GM13977 (cell line): ENCODE results near the gene HSPB8.

Source experiments
- DNase-seq: peaks from one replicate; pipeline ENCODE4 v3.0.0; 2012; ENCODE audit warnings: low spot score
- in situ Hi-C: fragments of 300-500 bp; cut with MboI; formaldehyde crosslinking; loops from one replicate; pipeline ENCODE4 v1.12.0; 2022; ENCODE audit warnings: low sequenced_read_pairs, low pct_unique_long_range_greater_than_20kb, mixed read lengths, inconsistent platforms; ENCODE audit not compliant: unreplicated experiment
- TF ChIP-seq, protein P1 (sequence below): IDR thresholded peaks from 2 replicates; pipeline ENCODE4 v1.5.1; 2012; ENCODE audit warnings: mild to moderate bottlenecking, control low read depth; ENCODE audit not compliant: insufficient read depth; ENCODE audit errors: extremely low read depth, missing control alignments

The HSPB8 gene

DNA sequence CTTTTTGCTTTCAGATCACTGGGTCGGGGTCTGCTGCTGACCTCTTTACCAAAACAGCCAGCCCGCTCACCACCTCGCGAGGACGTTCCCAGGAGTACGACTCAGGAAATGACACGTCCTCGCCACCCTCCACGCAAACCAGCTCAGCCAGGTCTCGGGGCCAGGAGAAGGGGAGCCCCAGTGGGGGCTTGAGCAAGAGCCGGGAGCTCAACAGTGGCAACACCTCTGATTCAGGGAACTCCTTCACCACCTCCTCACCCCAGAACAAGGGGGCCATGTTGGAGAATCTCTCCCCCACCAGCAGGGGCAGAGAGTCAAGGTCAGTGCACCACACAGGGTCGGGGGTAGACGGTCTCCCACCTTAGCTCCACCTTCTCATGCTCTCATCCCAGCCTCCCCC lies 33.4 kb upstream of the HSPB8 start:
- DNase-seq, result no peak
- in situ Hi-C loops, result no loop called here
- TF ChIP-seq, protein P1, sequence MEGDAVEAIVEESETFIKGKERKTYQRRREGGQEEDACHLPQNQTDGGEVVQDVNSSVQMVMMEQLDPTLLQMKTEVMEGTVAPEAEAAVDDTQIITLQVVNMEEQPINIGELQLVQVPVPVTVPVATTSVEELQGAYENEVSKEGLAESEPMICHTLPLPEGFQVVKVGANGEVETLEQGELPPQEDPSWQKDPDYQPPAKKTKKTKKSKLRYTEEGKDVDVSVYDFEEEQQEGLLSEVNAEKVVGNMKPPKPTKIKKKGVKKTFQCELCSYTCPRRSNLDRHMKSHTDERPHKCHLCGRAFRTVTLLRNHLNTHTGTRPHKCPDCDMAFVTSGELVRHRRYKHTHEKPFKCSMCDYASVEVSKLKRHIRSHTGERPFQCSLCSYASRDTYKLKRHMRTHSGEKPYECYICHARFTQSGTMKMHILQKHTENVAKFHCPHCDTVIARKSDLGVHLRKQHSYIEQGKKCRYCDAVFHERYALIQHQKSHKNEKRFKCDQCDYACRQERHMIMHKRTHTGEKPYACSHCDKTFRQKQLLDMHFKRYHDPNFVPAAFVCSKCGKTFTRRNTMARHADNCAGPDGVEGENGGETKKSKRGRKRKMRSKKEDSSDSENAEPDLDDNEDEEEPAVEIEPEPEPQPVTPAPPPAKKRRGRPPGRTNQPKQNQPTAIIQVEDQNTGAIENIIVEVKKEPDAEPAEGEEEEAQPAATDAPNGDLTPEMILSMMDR, result no peak

DNA sequence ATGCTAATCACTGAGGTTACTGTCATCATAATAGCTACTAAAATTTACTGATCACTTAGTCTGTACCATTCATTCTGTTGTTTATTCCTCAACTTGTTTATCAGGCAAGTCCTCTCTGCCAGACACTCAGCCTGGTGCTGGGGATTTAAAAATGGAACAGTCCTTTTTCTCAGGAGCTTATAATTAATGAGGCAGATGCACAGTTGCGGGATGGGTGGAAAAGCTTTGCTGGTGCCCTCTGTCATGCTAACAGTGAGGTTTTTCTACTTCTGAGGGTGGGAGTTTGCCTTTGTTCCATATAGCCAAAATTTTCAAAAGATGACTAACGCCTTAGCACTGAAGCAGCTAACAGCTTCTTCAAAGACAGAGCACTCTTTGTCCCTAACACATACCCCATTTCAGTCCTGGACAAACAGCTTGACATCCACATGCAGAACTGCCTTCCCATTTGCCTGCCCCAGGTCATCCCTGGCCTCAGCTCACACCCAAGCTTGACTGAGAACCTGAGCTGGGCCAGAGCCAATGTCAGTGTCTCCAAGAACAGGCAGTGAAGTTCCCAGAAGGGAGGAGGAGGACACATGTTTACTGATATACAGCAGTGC lies 30.8 kb upstream of the HSPB8 start:
- in situ Hi-C loops, result no loop called here
- TF ChIP-seq, protein P1, result no peak
- no peak for DNase-seq

DNA sequence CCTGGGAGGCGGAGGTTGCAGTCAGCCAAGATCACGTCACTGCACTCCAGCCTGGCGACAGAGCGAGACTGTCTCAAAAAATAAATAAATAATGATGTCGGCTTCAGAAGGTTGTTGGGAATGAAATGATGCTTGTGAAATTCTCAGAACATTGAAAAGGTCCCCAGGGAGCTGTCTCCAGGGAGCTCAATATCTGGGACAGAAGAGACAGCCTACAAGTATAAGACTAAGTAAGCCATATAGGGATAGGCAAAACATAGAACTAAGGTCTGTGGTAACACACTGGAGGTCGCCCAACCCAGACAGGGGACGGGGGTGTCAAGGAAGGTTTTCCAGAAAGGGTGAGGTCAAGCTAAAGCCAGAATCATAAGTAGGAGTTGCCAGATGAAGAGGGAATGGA lies 29.5 kb upstream of the HSPB8 start:
- in situ Hi-C loops, result no loop called here
- TF ChIP-seq, protein P1, result no peak
- no peak for DNase-seq

DNA sequence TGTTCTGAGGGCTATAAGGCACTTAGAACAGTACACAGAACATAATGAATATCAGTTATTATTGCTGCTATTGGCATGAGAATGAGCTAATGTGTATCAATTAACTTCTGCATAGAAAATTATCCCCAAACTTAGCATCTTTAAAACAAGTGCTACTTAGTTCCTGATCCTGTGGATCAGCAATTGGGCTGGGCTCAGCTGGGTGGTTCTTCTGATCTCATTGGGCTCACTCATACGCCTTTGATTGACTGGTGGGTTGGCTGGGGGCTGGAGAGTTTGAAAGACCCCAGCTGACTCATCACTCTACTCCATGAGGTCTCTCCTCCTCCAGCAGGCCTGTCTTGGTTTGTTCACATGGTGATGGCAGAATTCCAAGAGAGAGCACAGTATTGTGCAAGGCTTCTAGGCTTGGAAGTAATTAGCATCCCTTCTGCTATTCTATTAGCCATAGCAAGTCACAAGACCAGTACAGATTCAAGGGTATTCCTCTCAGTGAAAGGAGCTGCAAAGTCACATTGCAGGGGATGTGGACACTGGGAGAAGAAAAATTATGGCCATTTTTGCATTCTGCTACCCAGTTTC lies 27.2 kb upstream of the HSPB8 start:
- DNase-seq, result no peak
- TF ChIP-seq, protein P1, result no peak
- in situ Hi-C loops, result no loop called here

DNA sequence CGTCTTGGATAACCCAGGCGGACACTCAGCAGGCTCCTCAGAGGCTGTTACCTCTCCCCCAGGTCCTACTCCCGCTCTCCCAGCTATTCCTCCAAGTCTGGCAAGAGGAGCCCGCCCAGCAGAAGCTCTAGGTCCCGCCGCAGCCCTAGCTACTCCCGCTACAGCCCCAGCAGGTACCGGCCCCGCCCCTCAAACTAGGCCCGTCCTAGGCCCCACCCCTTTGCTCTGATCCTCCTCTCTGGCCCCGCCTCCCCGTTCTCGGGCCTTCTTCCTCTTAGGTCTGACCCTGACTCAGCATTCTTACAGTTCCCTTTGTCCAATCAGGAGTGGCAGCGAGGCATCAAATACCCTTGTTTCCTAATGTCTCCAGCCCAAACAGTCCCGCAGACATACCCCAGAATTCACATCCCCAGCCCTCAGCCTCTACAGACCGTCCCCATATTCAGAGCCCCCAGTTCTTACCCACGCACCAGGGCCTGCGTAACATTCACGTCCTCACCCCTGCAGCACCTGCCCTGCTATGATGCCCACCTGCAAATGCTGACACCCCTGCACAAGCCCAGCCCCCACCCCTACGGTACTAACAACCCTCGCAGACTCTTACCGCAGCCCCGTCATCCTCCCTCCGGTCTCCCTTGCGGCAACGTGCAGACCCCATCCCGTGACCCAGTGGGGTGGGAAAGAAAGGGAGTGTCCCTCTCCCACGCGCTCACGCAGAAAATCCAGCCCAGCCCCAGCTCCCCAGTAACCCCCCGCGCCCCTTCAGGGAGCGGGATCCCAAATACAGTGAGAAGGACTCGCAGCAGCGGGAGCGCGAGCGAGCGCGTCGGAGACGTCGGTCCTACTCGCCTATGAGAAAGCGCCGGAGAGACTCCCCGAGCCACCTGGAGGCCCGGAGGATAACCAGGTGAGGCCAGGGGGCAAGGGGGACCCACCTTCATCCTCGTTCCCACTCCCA lies 25.0 kb upstream of the HSPB8 start:
- in situ Hi-C loops, result no loop called here
- DNase-seq, result no peak
- TF ChIP-seq, protein P1, result no peak

DNA sequence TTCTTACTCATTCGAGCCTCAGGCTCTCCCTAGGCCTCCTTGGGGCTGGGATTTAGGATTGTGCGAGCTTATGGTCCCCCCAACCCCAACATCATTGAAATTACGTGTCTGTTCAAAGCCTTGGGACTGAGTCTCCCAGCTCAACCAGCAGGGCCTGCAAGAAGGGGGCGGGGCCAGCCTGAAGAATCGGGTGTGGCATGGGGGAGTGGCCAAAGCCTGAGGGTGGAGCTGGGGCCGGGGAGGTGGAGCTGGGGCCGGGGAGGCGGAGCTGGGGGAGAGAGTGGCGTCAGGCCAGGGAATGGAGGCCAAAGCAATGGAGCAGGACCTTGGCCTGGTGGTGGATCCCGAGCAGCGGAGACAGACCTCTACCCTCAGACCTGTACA lies 24.3 kb upstream of the HSPB8 start:
- in situ Hi-C loops, result no loop called here
- TF ChIP-seq, protein P1, result no peak
- no peak for DNase-seq
